Metanephros (tissue), 1 donor: ENCODE results near the gene TBK1. TPM values are rescaled to one million over a fixed set of nuclear protein-coding genes. Genes with fewer than 3 reads are reported as not detected.

ENCODE experiments used
- total RNA-seq: library from RNA; depleted of rRNA; stranded (reverse); fragments of >200 nt; gene quantifications from one replicate; pipeline ENCODE4 v1.2.3, GENCODE V29; 2014

Gene TBK1
- total RNA-seq, result 24.2 TPM

DNA sequence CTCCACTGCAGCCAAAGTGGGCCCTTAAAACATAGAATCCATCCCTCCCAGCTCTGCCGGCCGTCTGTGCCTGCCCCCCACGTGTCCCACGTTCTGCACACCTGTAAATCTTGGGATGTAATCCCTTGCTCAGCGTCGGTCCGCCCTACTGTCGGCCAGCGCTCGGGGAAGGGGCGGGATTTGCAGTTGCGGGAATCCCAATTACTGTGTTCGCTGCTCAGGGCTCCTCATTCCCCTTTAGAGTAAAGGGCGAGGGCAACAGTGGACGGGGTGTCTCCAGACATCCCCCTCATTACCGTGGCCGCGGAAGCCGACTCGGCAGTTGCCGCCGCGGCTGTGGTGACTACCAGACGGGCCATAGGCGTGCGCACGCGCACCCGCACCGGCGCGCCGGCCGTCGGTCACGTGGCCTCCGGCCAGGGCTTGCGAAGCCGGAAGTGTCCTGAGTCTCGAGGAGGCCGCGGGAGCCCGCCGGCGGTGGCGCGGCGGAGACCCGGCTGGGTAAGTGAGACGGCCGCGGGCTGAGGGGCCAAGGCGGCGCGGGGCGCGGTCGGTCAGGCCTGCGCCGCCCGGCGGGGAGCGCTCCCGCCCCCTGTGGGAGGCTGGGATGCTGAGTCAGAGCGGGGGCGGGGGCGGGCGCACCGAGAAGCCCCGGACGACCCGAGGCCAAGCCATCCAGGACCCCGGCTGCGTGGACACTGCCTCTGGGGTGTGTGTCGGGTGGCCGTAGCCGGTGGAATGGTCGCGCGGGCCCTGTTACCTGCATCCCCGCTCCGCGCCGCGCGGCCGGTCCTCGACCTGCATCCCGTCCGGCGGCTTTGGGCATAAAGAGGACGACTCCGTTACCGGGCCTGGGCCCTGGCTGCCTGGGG is at the start of gene TBK1:
Gene TBK1, plus strand, starts transcription at position 434 of the 872 bp plus-strand sequence. CDS start 3,751 bp downstream, outside the sequence.

DNA sequence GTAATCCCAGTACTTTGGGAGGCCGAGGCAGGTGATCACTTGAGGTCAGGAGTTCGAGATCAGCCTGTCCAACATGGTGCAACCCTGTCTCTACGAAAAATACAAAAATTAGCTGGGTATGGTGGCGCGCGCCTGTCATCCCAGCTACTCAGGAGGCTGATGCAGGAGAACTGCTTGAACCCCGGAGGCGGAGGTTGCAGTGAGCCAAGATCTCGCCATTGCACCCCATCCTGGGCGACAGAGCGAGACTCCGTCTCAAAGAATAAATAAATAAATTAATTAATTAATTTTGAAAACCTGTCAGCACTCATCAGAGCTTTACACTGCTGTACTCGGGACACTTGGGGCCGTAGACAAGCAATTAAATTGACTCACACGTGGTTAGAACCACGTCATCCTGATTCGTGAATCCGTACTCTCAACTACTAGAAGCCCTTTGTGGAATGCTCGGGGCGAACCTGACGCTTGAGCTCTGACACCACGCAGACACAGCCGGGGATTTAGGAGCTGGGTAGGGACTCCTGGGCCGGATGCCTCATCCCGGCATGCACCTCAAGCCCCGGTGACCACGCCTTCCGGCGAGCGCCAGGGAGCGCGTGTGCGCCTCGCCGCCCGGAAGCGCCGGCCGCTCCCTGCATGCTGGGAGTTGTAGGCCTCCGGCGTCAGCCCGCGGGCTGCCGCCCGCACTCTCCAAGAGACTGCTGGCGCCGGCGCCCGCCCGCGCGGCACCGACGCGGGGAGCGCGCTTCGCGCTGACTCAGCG is 48.0 kb upstream of the TBK1 start, which contains the start of gene XPOT:
Gene XPOT, plus strand, starts transcription at position 686 of the 763 bp plus-strand sequence. CDS start 5,644 bp downstream, outside the sequence.

Other genes with a start within 250 kb of the TBK1 start
- 6.1 TPM for gene KICS2, start 229.8 kb upstream of the TBK1 start, total RNA-seq
- 1.2 TPM for gene C12orf56, start 61.4 kb upstream of the TBK1 start, total RNA-seq
- 32.2 TPM for gene XPOT, start 47.7 kb upstream of the TBK1 start, total RNA-seq
- 21.8 TPM for gene RASSF3, start 158.4 kb downstream of the TBK1 start, total RNA-seq